IMR-90 (cell line): Measurements from ENCODE around the gene PROB1. TPM values are rescaled to one million over a fixed set of nuclear protein-coding genes. Genes with fewer than 3 reads are reported as not detected.

ENCODE experiments used
- ATAC-seq: fragments of 200-7000 bp; cut with Tn5 transposase; 2 replicates; pipeline ENCODE4 v1.9.1; 2020; ENCODE audit warnings: low read depth, mild to moderate bottlenecking, moderate library complexity
- BruUV-seq: library from RNA; stranded (reverse); fragments of 400-500 nt; replicated peaks from 2 replicates; lab custom pipeline; 2021; lab: Mats Ljungman, UMichigan
- CTCF ChIA-PET: fragments of 300-600 bp; formaldehyde crosslinking; extraction: SDS; loops from one replicate; lab custom pipeline; 2021; ENCODE audit warnings: antibody characterized with exemption; lab: Yijun Ruan, JAX
- POLR2A ChIA-PET: fragments of 300-600 bp; sonication (Branson Sonifier 250); formaldehyde crosslinking; loops from one replicate; lab custom pipeline; 2022; ENCODE audit warnings: antibody characterized with exemption; ENCODE audit not compliant: unreplicated experiment; lab: Charles Lee
- DNase-seq: peaks from one replicate; pipeline ENCODE4 v3.0.0; 2013
- H2AFZ ChIP-seq: replicated peaks from 2 replicates; pipeline ENCODE3; 2013; ENCODE audit warnings: low read length, mild to moderate bottlenecking; ENCODE audit not compliant: poor library complexity
- H2AK5ac ChIP-seq: 2 replicates; pipeline ENCODE4 v1.6.1; 2013; ENCODE audit warnings: low read depth, low read length, inconsistent platforms
- H2AK9ac ChIP-seq: replicated peaks from 2 replicates; pipeline ENCODE3; 2013; ENCODE audit warnings: mild to moderate bottlenecking, low read depth, low read length, moderate library complexity; ENCODE audit not compliant: poor library complexity
- H2BK120ac ChIP-seq: 2 replicates; pipeline ENCODE4 v1.6.1; 2013; ENCODE audit warnings: low read depth, low read length, inconsistent platforms
- H2BK15ac ChIP-seq: 3 replicates; pipeline ENCODE4 v1.6.1; 2013; ENCODE audit warnings: low read depth, low read length, inconsistent platforms
- H2BK20ac ChIP-seq: 2 replicates; pipeline ENCODE4 v1.6.1; 2013; ENCODE audit warnings: low read depth, mild to moderate bottlenecking, inconsistent platforms, low read length, moderate library complexity
- H2BK5ac ChIP-seq: 2 replicates; pipeline ENCODE4 v1.6.1; 2013; ENCODE audit warnings: mild to moderate bottlenecking, low read depth, low read length, inconsistent platforms; ENCODE audit not compliant: poor library complexity, severe bottlenecking
- H3K14ac ChIP-seq: replicated peaks from 2 replicates; pipeline ENCODE4 v1.6.1; 2013; ENCODE audit warnings: low read depth, low read length, inconsistent platforms
- H3K18ac ChIP-seq: 2 replicates; pipeline ENCODE4 v1.6.1; 2013; ENCODE audit warnings: low read depth, low read length, control low read depth
- H3K23ac ChIP-seq: 2 replicates; pipeline ENCODE4 v1.6.1; 2013; ENCODE audit warnings: low read depth, low read length, inconsistent platforms
- H3K27ac ChIP-seq: 2 replicates; pipeline ENCODE4 v1.5.1; 2013; ENCODE audit warnings: mild to moderate bottlenecking, control low read depth, low read length; ENCODE audit not compliant: insufficient read depth
- H3K27me3 ChIP-seq: 2 replicates; pipeline ENCODE4 v1.6.1; 2013; ENCODE audit warnings: low read length; ENCODE audit not compliant: control insufficient read depth, insufficient read depth
- H3K36me3 ChIP-seq: 2 replicates; pipeline ENCODE4 v1.6.1; 2013; ENCODE audit warnings: low read length, mixed read lengths; ENCODE audit not compliant: control insufficient read depth, insufficient read depth
- H3K4ac ChIP-seq: 2 replicates; pipeline ENCODE4 v1.6.1; 2013; ENCODE audit warnings: low read depth, low read length, inconsistent platforms
- H3K4me1 ChIP-seq: 2 replicates; pipeline ENCODE4 v1.6.1; 2013; ENCODE audit warnings: low read length, mixed read lengths; ENCODE audit not compliant: control insufficient read depth, insufficient read depth
- H3K4me2 ChIP-seq: 2 replicates; pipeline ENCODE4 v1.6.1; 2013; ENCODE audit warnings: low read depth, mild to moderate bottlenecking, control low read depth, low read length, moderate library complexity
- H3K4me3 ChIP-seq: 2 replicates; pipeline ENCODE4 v1.5.1; 2013; ENCODE audit warnings: low read depth, mild to moderate bottlenecking, control low read depth, low read length, moderate library complexity; ENCODE audit not compliant: insufficient read depth
- H3K56ac ChIP-seq: 2 replicates; pipeline ENCODE4 v1.6.1; 2013; ENCODE audit warnings: low read length, inconsistent platforms; ENCODE audit not compliant: insufficient read depth; ENCODE audit errors: extremely low read depth
- H3K79me1 ChIP-seq, 2 experiments: 2 replicates each; pipeline ENCODE4 v1.6.1; 2013; ENCODE audit warnings: low read length in 2 of 2, inconsistent platforms in 1 of 2, low read depth in 1 of 2
- H3K9ac ChIP-seq: 2 replicates; pipeline ENCODE4 v1.6.1; 2013; ENCODE audit warnings: low read depth, low read length, control low read depth
- H3K9me1 ChIP-seq: 2 replicates; pipeline ENCODE4 v1.6.1; 2013; ENCODE audit warnings: low read length, inconsistent platforms; ENCODE audit not compliant: insufficient read depth
- H3K9me3 ChIP-seq: 2 replicates; pipeline ENCODE4 v1.6.1; 2013; ENCODE audit warnings: low read length; ENCODE audit not compliant: control insufficient read depth, insufficient read depth
- H4K20me1 ChIP-seq: 2 replicates; pipeline ENCODE4 v1.6.1; 2013; ENCODE audit warnings: low read length, inconsistent platforms; ENCODE audit not compliant: insufficient read depth
- H4K5ac ChIP-seq: 2 replicates; pipeline ENCODE4 v1.6.1; 2013; ENCODE audit warnings: mild to moderate bottlenecking, low read depth, low read length, control low read depth
- H4K8ac ChIP-seq, 2 experiments: 2 replicates each; pipeline ENCODE4 v1.6.1; 2013; ENCODE audit warnings: low read depth in 2 of 2, low read length in 2 of 2, control low read depth in 1 of 2, inconsistent platforms in 1 of 2
- H4K91ac ChIP-seq: 2 replicates; pipeline ENCODE4 v1.6.1; 2013; ENCODE audit warnings: low read depth, low read length, inconsistent platforms; ENCODE audit not compliant: insufficient read depth
- BHLHE40 ChIP-seq: fragments of 150-350 bp; IDR thresholded peaks from 2 replicates; pipeline ENCODE4 v1.6.1; 2016; ENCODE audit warnings: mild to moderate bottlenecking, low read depth, low read length
- CEBPB ChIP-seq: IDR thresholded peaks from 2 replicates; pipeline ENCODE4 v1.6.1; 2012; ENCODE audit warnings: low read depth, low read length, improper control_type of control experiment
- CHD1 ChIP-seq: IDR thresholded peaks from 2 replicates; pipeline ENCODE4 v1.6.1; 2012; ENCODE audit warnings: low read depth, low read length, improper control_type of control experiment
- MAFK ChIP-seq: IDR thresholded peaks from 2 replicates; pipeline ENCODE4 v1.6.1; 2012; ENCODE audit warnings: low read depth, low read length, improper control_type of control experiment
- NFE2L2 ChIP-seq: fragments of 150-350 bp; IDR thresholded peaks from 2 replicates; pipeline ENCODE4 v1.6.1; 2016; ENCODE audit warnings: low read depth, mild to moderate bottlenecking, low read length
- POLR2A ChIP-seq: IDR thresholded peaks from 2 replicates; pipeline ENCODE4 v1.6.1; 2012; ENCODE audit warnings: mild to moderate bottlenecking, low read depth, low read length
- RAD21 ChIP-seq: IDR thresholded peaks from 2 replicates; pipeline ENCODE4 v1.6.1; 2012; ENCODE audit warnings: low read length, improper control_type of control experiment
- SMC3 ChIP-seq: fragments of 150-350 bp; IDR thresholded peaks from 2 replicates; pipeline ENCODE4 v1.6.1; 2016; ENCODE audit warnings: low read depth, mild to moderate bottlenecking, antibody characterized with exemption, low read length, moderate library complexity
- WGBS, 2 experiments: methylation state at CpG; one replicate each; pipeline versions ENCODE4 v1.1.5 to v1.1.7; 2013; ENCODE audit warnings: missing lambda C conversion rate in 2 of 2; ENCODE audit not compliant: insufficient read length in 1 of 2; ENCODE audit errors: extremely low coverage in 2 of 2; 5-methylcytosine and 5-hydroxymethylcytosine counted together
- dilution Hi-C: fragments of 300-500 bp; cut with HindIII; formaldehyde crosslinking; loops from one replicate; pipeline ENCODE4 v1.14.3; 2018; ENCODE audit warnings: low sequenced_read_pairs; ENCODE audit not compliant: unreplicated experiment
- in situ Hi-C: fragments of 300-500 bp; cut with MboI; formaldehyde crosslinking; loops from 3 replicates; pipeline ENCODE4 v1.14.3; 2019; ENCODE audit warnings: low sequenced_read_pairs, inconsistent platforms, mixed read lengths
- intact Hi-C: fragments of 100-400 bp; cut with micrococcal nuclease; formaldehyde crosslinking; loops from 2 replicates; pipeline ENCODE4 v1.10.0; 2022
- polyA plus RNA-seq, 3 experiments: library from polyadenylated mRNA; depleted of rRNA; stranded (reverse); fragments of >200 nt; gene quantifications; 2 replicates each; pipeline ENCODE4 v1.2.3, GENCODE V29; 2012; ENCODE audit warnings: low replicate concordance in 1 of 3
- total RNA-seq: library from RNA; depleted of rRNA; stranded (reverse); fragments of >200 nt; gene quantifications from 2 replicates; pipeline ENCODE4 v1.2.3, GENCODE V29; 2012
- TF ChIP-seq, protein P1 (sequence below): conservative IDR thresholded peaks from 2 replicates; pipeline ENCODE4 v1.5.1; 2012; ENCODE audit warnings: mild to moderate bottlenecking, low read depth, low read length, improper control_type of control experiment
- TF ChIP-seq, protein P2 (sequence below): fragments of 150-350 bp; IDR thresholded peaks from 2 replicates; pipeline ENCODE4 v1.6.1; 2017; ENCODE audit warnings: mild to moderate bottlenecking, antibody characterized with exemption, low read length, low read depth

The PROB1 gene
- total and polyA plus RNA-seq, 2 of the 4 experiments (the other 2 are of a cell fraction), result under 0.01 to 0.38 TPM

DNA sequence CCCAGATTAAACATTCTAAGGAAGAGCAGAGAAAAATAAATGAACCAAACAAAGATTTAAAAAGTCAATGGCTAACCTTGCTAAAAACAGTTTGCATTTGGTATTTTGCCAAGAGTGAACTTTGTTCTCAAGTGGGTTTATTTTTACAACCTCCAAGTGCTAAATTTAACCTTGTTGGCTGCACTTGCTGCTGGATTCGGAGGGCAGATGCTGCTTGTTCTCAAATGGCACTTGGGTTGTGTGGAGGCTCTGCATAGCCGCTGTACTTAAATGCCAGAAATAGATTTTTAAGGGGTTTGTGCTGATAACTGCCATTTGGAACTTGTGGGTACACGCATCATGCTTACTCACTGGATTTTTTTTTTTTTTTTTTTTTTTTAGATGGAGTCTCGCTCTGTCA lies 22.3 kb upstream of the PROB1 start:
- POLR2A ChIA-PET, result no interaction called here

More for the DNA sequence above, 22.3 kb upstream of the PROB1 start:
- no peaks in the 10 kb centered on the region for H3K9me1 ChIP-seq
- in situ Hi-C loops, result no loop called here
- H4K8ac ChIP-seq, result no peak overlapping the region
- H3K18ac ChIP-seq, result no peak overlapping the region
- no peak overlapping the region for H3K14ac ChIP-seq
- no peak overlapping the region for H3K23ac ChIP-seq
- no peaks in the 10 kb centered on the region for H3K27me3 ChIP-seq
- no peak overlapping the region for H2BK15ac ChIP-seq
- H3K4me1 ChIP-seq, result peaks cover 7% of the 10 kb centered on the region; the same call in 1 of the 2 replicates
- dilution Hi-C loops, result loop anchor here (25.0 kb wide), 1 partner anchor 95 kb away; no protein-coding TSS in a partner anchor
- no peak overlapping the region for H2BK120ac ChIP-seq
- BruUV-seq, result no TSS peak
- no peak overlapping the region for H4K91ac ChIP-seq
- H3K9ac ChIP-seq, result no peak overlapping the region
- DNase-seq (peak; percentile 76), ATAC-seq (0 out of 2 replicates have a peak, but pooled peaks have one; percentile 24)
- no peak overlapping the region for H3K4me2 ChIP-seq
- CTCF ChIA-PET, result no interaction called here
- no CpG with 5 or more reads among the region's 4 CpGs for WGBS, 2 experiments
- intact Hi-C loops, result no loop called here
- H4K20me1 ChIP-seq, result no peaks in the 10 kb centered on the region
- peaks cover 23% of the 10 kb centered on the region for H3K36me3 ChIP-seq
- H4K5ac ChIP-seq, result no peak overlapping the region
- H2AK9ac ChIP-seq, result no peak overlapping the region
- H3K4me3 ChIP-seq, result no peak overlapping the region
- no peak overlapping the region for H3K56ac ChIP-seq
- H3K9me3 ChIP-seq, result no peaks in the 10 kb centered on the region
- H2AK5ac ChIP-seq, result no peak overlapping the region
- no peaks in the 10 kb centered on the region for H3K79me1 ChIP-seq
- no peak overlapping the region for H2AFZ ChIP-seq
- H3K4ac ChIP-seq, result no peak overlapping the region
- H2BK5ac ChIP-seq, result no peak overlapping the region
- TF ChIP-seq BHLHE40 (no peak), SMC3 (no peak), CEBPB (no peak), MAFK (no peak), POLR2A (no peak), CHD1 (no peak), NFE2L2 (no peak), RAD21 (no peak)
- TF ChIP-seq, protein P1, sequence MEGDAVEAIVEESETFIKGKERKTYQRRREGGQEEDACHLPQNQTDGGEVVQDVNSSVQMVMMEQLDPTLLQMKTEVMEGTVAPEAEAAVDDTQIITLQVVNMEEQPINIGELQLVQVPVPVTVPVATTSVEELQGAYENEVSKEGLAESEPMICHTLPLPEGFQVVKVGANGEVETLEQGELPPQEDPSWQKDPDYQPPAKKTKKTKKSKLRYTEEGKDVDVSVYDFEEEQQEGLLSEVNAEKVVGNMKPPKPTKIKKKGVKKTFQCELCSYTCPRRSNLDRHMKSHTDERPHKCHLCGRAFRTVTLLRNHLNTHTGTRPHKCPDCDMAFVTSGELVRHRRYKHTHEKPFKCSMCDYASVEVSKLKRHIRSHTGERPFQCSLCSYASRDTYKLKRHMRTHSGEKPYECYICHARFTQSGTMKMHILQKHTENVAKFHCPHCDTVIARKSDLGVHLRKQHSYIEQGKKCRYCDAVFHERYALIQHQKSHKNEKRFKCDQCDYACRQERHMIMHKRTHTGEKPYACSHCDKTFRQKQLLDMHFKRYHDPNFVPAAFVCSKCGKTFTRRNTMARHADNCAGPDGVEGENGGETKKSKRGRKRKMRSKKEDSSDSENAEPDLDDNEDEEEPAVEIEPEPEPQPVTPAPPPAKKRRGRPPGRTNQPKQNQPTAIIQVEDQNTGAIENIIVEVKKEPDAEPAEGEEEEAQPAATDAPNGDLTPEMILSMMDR, result no peak
- TF ChIP-seq, protein P2, sequence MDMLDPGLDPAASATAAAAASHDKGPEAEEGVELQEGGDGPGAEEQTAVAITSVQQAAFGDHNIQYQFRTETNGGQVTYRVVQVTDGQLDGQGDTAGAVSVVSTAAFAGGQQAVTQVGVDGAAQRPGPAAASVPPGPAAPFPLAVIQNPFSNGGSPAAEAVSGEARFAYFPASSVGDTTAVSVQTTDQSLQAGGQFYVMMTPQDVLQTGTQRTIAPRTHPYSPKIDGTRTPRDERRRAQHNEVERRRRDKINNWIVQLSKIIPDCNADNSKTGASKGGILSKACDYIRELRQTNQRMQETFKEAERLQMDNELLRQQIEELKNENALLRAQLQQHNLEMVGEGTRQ, result no peak
- H3K27ac ChIP-seq, result no peak overlapping the region
- H2BK20ac ChIP-seq, result no peak overlapping the region
